WI38 (cell line): Measurements from ENCODE around the gene CLMP.
"Not testable (repeated sequence)": the region's sequence is repeated elsewhere in the genome, so short reads cannot be mapped to it uniquely, and the experiment has no call there.

Experiments
- H3K4me3 ChIP-seq: 2 replicates; pipeline ENCODE4 v1.5.1; 2011; ENCODE audit warnings: low read depth, mild to moderate bottlenecking, control low read depth, low read length
- CTCF ChIP-seq: IDR thresholded peaks from 2 replicates; pipeline ENCODE4 v1.5.1; 2012; ENCODE audit warnings: low read depth, mild to moderate bottlenecking, control low read depth, low read length

The CLMP gene

DNA sequence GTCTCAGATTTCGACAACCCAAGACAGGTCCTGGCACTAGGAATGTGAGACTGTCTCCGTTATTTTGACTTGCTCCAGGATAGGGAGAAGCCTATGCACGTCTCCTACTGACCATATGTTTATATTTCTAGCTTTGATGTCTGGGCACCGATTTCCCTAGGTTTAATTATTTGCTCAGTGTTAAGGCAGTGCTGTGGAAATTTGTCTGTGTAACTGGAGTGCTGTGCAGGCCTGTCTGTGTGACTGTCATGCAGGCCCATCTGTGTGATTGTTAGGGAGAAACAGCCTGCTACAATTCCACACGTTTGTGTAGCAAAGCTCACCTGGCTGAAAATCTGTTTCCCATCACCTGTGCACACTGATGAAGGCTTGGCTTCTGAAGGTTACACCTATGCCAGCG, 103.5 kb downstream of the CLMP start:
- no peak for TF ChIP-seq CTCF
- H3K4me3 ChIP-seq, result no peak overlapping the region

DNA sequence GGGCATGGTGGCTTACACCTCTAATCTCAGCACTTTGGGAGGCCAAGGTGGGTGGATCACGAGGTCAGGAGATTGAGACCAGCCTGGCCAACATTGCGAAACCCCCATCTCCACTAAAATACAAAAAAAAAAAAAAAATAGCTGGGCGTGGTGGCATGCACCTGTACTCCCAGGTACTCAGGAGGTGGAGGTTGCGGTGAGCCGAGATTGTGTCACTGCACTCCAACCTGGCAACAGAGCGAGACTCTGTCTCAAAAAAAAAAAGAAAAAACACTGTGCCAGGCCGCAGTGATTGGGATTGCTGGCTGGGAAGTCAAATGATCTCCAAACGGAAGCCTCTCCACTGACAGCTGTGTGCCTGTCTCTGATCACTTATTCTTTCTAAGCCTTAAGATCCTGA, 104.9 kb downstream of the CLMP start:
- H3K4me3 ChIP-seq, result not testable (repeated sequence)

- H3K4me3 ChIP-seq, result not testable (repeated sequence)
Observed at GRCh38 chr11:123088896-123089295, 106.2 kb downstream of the CLMP start.

GRCh38 chr11:123087657-123088056, 107.4 kb downstream of the CLMP start:
- H3K4me3 ChIP-seq, result not testable (repeated sequence)

DNA sequence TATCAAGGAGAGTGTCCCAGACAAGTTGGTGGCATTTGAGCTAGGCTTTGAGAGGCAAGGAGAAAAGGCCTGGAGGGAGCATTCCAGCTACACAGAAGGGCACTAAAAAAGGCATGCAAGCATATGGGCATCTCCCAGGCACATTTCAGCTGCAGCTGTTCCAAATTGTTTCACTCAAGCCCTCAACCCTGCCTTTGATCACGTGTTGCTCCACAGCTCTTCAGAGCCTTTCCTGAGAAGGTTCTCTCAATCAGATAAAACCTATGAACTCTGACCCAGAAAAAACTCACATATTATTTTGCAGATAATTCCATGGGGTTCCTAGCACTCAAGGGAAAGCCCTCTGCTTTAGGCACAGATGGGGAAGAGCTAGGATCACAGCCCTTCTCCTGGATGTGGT, 108.7 kb downstream of the CLMP start:
- H3K4me3 ChIP-seq, result no peak overlapping the region
- no peak for TF ChIP-seq CTCF

DNA sequence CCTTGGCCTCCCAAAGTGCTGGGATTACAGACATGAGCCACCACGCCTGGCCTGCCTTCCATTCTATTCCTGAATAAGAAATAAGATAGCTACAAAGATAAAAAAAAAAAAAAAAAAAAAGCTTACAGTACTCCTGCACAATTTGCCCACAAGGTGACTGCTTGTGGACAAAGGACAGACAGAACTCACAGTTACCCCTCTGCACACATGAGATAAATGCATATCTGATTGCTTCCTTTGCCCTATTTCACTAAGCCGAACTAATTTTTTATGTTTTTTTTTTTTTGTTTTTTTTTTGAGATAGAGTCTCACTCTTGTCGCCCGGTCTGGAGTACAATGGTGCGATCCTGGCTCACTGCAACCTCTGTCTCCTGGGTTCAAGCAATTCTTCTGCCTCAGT, 109.6 kb downstream of the CLMP start:
- no peak overlapping the region for H3K4me3 ChIP-seq
- no peak for TF ChIP-seq CTCF

DNA sequence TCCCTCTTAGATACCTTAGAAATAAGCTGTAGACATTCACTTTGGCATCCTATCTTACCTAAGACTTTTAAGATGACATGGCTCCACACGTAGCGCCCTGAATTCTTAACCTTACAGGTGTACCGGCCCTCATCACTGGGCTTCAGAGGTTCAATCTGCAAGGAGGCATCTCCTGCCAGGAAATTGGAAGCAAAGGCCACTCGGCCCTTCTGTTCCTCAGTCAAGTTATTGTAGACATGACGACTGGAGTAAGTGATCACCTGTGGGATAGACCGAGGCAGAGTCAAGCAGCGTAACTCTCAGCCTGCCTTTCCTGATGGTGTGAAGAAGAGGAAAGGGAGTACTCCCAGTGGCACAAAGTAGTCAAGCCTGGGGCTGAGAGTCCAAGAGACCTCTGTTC, 110.6 kb downstream of the CLMP start:
- H3K4me3 ChIP-seq, result no peak overlapping the region
- no peak for TF ChIP-seq CTCF

DNA sequence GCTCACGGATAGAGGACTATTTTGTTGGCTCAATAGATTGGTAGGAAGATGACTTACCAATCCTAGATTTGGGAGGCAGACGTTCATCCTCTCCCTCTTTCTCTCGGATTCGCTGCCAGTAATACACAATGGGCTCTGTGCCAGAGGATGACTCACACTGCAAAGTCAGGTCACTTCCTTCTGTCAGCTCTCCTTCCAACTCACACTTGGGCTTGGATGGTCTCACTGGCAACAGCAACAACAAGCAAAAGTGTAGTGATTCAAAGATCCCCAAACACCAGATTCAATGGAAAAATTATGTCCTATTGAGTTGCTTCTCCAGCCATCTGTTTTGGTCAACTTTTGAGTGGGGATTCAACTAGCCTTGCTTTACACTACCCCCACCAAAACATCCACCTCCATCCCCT, 111.4 kb downstream of the CLMP start:
- TF ChIP-seq CTCF, result no peak
- no peak overlapping the region for H3K4me3 ChIP-seq

GRCh38 chr11:123082977-123083376, 112.1 kb downstream of the CLMP start:
- no peak for TF ChIP-seq CTCF
- H3K4me3 ChIP-seq, result no peak overlapping the region
